ENCODE results near the gene NECAB3.

The NECAB3 gene

GRCh38 chr20:33663161-33664084, 10.8 kb downstream of the NECAB3 start:
- peak; percentile 47 for DNase-seq

GRCh38 chr20:33662172-33662571, 12.1 kb downstream of the NECAB3 start, which contains the start of gene C20orf144:
Gene C20orf144 (plus strand): TSS chr20:33662327. CDS start chr20:33662346, 19 bp downstream.
- no peak for DNase-seq

GRCh38 chr20:33660685-33661058, 13.6 kb downstream of the NECAB3 start:
- DNase-seq, result no peak

- no peak for DNase-seq
Measured at GRCh38 chr20:33660035-33660684, 14.1 kb downstream of the NECAB3 start.

- no peak for DNase-seq
Measured at GRCh38 chr20:33659341-33660034, 14.7 kb downstream of the NECAB3 start.

- no peak for DNase-seq
Measured at GRCh38 chr20:33658929-33659328, 15.3 kb downstream of the NECAB3 start.

GRCh38 chr20:33658510-33658909, 15.7 kb downstream of the NECAB3 start:
- DNase-seq, result no peak

- no peak for DNase-seq
Measured at GRCh38 chr20:33657704-33658095, 16.5 kb downstream of the NECAB3 start.

- DNase-seq, result no peak
Measured at GRCh38 chr20:33656783-33657703, 17.2 kb downstream of the NECAB3 start.

- no peak for DNase-seq
Measured at GRCh38 chr20:33656010-33656782, 18.0 kb downstream of the NECAB3 start.

- no peak for DNase-seq
Measured at GRCh38 chr20:33655164-33655563, 19.1 kb downstream of the NECAB3 start.

- no peak for DNase-seq
Measured at GRCh38 chr20:33654680-33655161, 19.5 kb downstream of the NECAB3 start.

- no peak for DNase-seq
Measured at GRCh38 chr20:33653900-33654596, 20.2 kb downstream of the NECAB3 start.

GRCh38 chr20:33653218-33653899, 20.9 kb downstream of the NECAB3 start:
- DNase-seq, result no peak

- DNase-seq, result no peak
Measured at GRCh38 chr20:33651562-33652048, 22.6 kb downstream of the NECAB3 start.

- DNase-seq, result no peak
Measured at GRCh38 chr20:33650753-33651561, 23.3 kb downstream of the NECAB3 start.

- no peak for DNase-seq
Measured at GRCh38 chr20:33650111-33650752, 24.0 kb downstream of the NECAB3 start.

GRCh38 chr20:33649201-33649681, 25.0 kb downstream of the NECAB3 start:
- DNase-seq, result no peak
